Effector memory CD4-positive, alpha-beta T cell (primary cell): Measurements from ENCODE around the gene TMEM109.

Experiments used
- DNase-seq, 3 donors: peaks; one replicate each; pipeline ENCODE4 v3.0.0-alpha.2; 2020
- H3K27ac ChIP-seq: 2 replicates; pipeline ENCODE4 v1.7.0; 2013; ENCODE audit warnings: mild to moderate bottlenecking, low read length, moderate library complexity; ENCODE audit not compliant: insufficient read depth, poor library complexity, severe bottlenecking
- H3K27me3 ChIP-seq: replicated peaks from 2 replicates; pipeline ENCODE4 v1.7.0; 2013; ENCODE audit warnings: mild to moderate bottlenecking, low read length; ENCODE audit not compliant: insufficient read depth, control insufficient read depth, poor library complexity, severe bottlenecking
- H3K36me3 ChIP-seq: 2 replicates; pipeline ENCODE4 v1.7.0; 2013; ENCODE audit warnings: mild to moderate bottlenecking, low read length, moderate library complexity; ENCODE audit not compliant: control insufficient read depth, insufficient read depth
- H3K4me1 ChIP-seq: 2 replicates; pipeline ENCODE4 v1.7.0; 2013; ENCODE audit warnings: low read length, mild to moderate bottlenecking; ENCODE audit not compliant: control insufficient read depth, insufficient read depth, poor library complexity, severe bottlenecking
- H3K4me3 ChIP-seq: 2 replicates; pipeline ENCODE4 v1.7.0; 2013; ENCODE audit warnings: low read length, low read depth, mild to moderate bottlenecking; ENCODE audit not compliant: insufficient read depth, poor library complexity, severe bottlenecking
- H3K9me3 ChIP-seq: 2 replicates; pipeline ENCODE4 v1.7.0; 2013; ENCODE audit warnings: mild to moderate bottlenecking, low read length, moderate library complexity; ENCODE audit not compliant: control insufficient read depth

Gene TMEM109

GRCh38 chr11:60964801-60965200 lies 50.8 kb downstream of the TMEM109 start:
- Histone ChIP-seq H3K36me3 (no peaks in the 10 kb centered on the region), H3K4me3 (no peak overlapping the region), H3K9me3 (no peaks in the 10 kb centered on the region), H3K4me1 (no peaks in the 10 kb centered on the region), H3K27me3 (no peaks in the 10 kb centered on the region), H3K27ac (no peak overlapping the region)
- no peak for DNase-seq

GRCh38 chr11:60966890-60967289 lies 52.9 kb downstream of the TMEM109 start:
- Histone ChIP-seq H3K27me3 (no peaks in the 10 kb centered on the region), H3K4me1 (peaks cover 9% of the 10 kb centered on the region), H3K36me3 (no peaks in the 10 kb centered on the region), H3K27ac (no peak overlapping the region), H3K4me3 (no peak overlapping the region), H3K9me3 (no peaks in the 10 kb centered on the region)
- DNase-seq, result no peak

- H3K4me1 ChIP-seq, result peaks cover 9% of the 10 kb centered on the region
- H3K4me3 ChIP-seq, result no peak overlapping the region
- no peaks in the 10 kb centered on the region for H3K36me3 ChIP-seq
- H3K27ac ChIP-seq, result no peak overlapping the region
- DNase-seq, result no peak
- no peaks in the 10 kb centered on the region for H3K9me3 ChIP-seq
- no peaks in the 10 kb centered on the region for H3K27me3 ChIP-seq
Observed at GRCh38 chr11:60968223-60968622, 54.3 kb downstream of the TMEM109 start.

DNA sequence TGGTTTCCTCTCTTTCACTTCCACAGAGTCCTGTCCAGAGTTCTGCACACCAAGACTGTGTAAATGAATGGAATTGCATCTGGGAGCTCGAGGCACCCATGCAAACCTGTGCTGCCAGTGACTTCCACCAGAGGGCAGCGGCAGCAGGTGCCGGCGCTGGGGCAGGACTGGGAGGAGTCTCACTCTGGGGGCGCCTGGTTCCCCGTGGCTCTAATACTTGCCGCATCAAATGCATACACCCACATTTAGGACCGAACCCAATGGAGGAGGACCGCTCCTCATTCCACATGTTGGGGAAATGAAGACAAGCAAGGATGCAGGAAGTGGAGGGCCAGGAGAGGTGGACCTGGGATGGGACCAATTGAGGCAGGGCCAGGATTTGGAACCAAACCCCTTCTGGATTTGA lies 56.4 kb downstream of the TMEM109 start:
- Histone ChIP-seq H3K9me3 (no peaks in the 10 kb centered on the region), H3K27me3 (no peaks in the 10 kb centered on the region), H3K27ac (peak overlapping the region; percentile 93), H3K36me3 (no peaks in the 10 kb centered on the region), H3K4me1 (peaks cover 9% of the 10 kb centered on the region), H3K4me3 (peak overlapping the region; percentile 96)
- peak; percentile 66 to 74 (median 68) for DNase-seq

- Histone ChIP-seq H3K36me3 (no peaks in the 10 kb centered on the region), H3K27ac (peak overlapping the region; percentile 93), H3K4me3 (peak overlapping the region; percentile 96), H3K9me3 (no peaks in the 10 kb centered on the region), H3K4me1 (peaks cover 9% of the 10 kb centered on the region), H3K27me3 (no peaks in the 10 kb centered on the region)
- no peak for DNase-seq
Observed at GRCh38 chr11:60970890-60971289, 56.9 kb downstream of the TMEM109 start.

DNA sequence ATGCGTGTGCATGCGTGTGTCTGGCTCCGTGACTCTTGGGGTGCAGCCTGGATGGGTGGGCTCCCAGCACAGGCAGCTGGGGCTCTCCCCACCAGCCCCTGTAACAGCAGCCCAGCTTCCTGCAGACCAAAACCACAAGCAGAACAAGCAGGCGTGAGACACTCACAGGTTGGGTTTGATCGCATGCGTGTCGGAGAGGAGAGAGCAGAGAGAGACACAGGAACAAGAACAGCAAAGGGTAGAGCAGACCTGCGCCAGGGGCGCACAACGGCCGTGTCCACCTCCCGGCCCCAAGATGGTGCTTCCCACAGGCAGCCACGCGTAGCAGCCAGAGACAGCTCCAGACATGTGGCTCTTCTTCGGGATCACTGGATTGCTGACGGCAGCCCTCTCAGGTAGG lies 57.6 kb downstream of the TMEM109 start, which contains the start of gene CD6:
Gene CD6 (plus strand): TSS at position 161 of the 400 bp plus-strand sequence. CDS start 186 bp downstream, at position 347.
- H3K4me1 ChIP-seq, result peaks cover 10% of the 10 kb centered on the region
- peaks cover 2% of the 10 kb centered on the region for H3K36me3 ChIP-seq
- peak; percentile 48 to 61 (median 58) for DNase-seq
- peak within 1 kb of the TSS; percentile 93 for H3K27ac ChIP-seq
- H3K9me3 ChIP-seq, result no peaks in the 10 kb centered on the region
- H3K27me3 ChIP-seq, result no peaks in the 10 kb centered on the region
- peak within 1 kb of the TSS; percentile 96 for H3K4me3 ChIP-seq

DNA sequence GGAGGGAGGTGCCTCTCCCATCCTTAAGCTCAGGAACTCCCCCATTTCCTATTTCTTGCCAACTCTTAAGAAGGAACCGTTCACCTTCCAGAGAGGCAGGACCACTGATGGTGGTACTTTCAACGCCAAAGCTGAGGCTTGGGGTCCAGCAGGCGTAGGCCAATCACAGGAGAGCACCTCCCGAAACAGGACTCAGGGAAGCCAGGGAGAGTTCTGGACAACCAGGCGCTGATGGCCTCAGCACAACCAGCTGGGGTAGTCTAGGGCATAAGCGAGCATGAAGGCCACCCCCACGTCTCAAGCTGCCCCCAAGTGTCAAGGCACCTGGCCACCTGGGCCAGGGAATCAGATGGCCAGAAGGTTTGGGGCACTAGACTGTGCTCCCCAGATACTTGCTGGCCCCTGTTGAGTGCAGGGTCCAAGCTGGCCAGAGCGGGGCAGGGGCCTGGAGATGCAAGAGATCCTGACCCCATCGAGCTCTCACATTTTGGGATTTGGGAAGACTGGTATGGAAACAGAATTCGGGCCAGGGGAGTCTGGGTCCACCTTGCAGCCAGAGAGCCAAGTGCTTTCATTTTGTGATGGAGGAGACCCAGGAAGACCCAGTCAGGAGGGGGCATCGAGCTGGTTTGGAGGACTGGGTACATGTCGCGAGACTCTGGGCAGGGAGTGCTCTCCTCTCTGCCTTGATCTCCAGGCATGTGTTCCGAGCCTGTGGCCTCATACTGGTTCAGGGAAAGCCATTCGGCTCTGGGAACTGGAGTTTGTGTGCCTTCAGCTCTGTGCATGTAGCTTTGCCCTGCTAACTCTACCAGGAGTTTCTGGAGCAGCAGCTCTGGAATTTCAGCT lies 58.4 kb downstream of the TMEM109 start:
- peak overlapping the region; percentile 96 for H3K4me3 ChIP-seq
- peaks cover 10% of the 10 kb centered on the region for H3K36me3 ChIP-seq
- no peak for DNase-seq
- H3K27ac ChIP-seq, result peak overlapping the region; percentile 93
- no peaks in the 10 kb centered on the region for H3K27me3 ChIP-seq
- no peaks in the 10 kb centered on the region for H3K9me3 ChIP-seq
- H3K4me1 ChIP-seq, result peaks cover 19% of the 10 kb centered on the region
